ENCODE data around the gene NDUFA8.

Gene NDUFA8

DNA sequence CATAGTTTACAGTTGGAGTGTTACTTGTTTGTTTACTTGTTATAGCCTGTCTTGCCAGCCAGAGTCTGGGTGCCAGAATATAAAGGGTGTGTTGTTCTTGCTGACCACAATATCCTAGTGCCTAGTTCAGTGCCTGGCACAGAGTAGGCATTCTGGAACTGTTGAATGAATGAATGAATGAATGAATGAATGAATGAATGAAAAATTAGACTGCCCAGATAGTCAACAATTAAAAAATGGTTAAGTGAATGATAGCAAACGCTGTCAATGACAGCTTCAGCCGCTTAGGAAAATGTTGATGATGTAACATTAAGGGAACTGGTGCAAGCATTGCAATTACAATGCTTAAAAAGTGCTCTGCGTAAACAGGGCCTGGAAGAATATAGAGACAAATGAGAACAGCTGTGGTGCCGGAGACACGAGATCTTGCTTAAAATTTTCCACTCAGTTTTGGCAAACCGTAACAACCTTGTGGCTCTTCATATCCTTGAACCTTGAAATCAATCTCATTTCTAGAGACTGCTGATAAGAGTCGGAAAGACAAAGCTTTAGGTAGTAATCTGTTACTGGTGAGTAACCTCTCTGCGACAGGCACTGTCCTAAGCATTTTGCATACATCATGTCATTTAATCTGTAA, 61.8 kb downstream of the NDUFA8 start:
- no peak for DNase-seq

DNA sequence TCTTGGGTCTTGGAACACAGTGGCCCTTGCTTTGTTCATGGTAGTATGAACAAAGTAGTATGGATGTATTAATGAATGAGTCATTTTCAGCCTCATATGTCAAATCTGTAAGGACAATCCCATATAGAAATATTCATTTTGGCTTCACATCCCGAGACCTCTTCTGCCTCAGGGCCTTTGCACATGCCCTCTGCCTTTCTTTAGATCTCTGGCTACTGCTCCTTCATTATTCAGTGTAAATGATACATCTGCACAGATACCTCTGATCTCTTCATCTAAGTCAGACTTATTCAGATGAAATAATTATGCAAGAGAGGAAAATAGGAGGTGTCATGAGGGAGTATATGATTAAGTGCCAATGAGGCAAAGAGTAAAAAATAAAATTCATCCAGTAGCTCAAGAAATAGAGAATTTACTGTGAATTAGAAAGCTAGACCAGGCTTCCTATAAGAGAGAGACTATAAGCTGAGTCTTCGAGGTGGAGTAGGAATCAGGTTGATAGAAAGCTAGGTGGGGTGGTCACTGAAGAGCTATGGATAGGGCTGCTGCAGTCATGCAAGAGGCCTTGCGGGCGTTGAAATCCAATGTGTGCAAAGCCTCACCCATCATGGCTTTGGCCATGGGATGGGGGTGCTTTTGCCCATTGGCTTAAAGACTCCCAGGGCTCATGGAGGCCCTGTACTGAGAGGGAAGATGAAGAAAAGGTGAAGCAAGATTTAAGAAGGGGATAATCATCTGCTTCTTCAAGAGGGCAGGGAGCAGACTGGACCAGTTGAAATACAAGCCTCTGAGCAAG, 62.8 kb downstream of the NDUFA8 start:
- no peak for DNase-seq

DNA sequence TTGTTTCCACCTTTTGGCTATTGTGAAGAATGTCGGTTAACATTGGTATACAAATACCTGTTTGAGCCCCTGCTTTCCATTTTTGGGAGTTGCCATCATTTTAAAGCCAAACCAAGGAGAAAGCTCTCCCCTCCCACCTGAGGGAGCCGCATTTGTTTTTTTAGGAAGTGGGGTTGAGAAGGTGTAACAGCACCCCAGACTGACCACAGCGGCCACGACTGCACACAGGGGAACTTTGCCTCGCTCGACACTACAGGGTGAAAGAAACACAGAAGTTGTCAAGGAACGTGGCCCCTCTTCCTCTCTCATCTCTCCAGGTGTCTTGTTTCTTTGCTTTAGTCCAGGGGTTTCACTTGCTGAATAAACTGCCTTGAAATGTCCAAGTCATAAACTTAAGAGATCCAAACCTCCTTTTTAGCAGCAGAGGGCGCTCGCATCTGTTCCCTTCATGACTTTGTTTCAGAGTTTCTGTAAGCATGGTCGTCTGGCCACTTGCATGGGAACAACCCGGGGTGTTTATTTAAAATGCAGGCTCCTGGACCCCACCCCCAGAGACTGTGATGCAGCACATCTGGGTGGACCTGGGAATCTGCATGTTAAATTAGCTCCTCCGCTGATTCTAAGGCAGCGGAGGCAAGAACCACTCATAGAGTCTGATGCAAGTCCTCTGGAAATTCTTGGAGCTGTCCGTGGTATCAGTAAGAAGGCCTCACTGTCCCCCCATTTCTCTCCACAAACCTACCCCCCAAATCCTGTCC, 64.4 kb downstream of the NDUFA8 start:
- DNase-seq, result peak in 1 of 2 donors; percentile 43
